ENCODE measurements around the gene STUB1.

- TF ChIP-seq CTCF (IDR thresholded peaks at IDR 0.05; ENCODE audit: control extremely low read depth in 1 of 3, insufficient read depth in 1 of 3, low read depth in 1 of 3, low read length in 3 of 3) (no peak), CEBPB (IDR thresholded peaks at IDR 0.05; ENCODE audit: low read depth, low read length) (no peak)
Measured at GRCh38 chr16:641326-642188, 38.7 kb upstream of the STUB1 start, which contains the start of gene MCRIP2.
